Measurements from ENCODE around the gene DDX27. TPM values are rescaled to one million over a fixed set of nuclear protein-coding genes. Genes with fewer than 3 reads are reported as not detected.
"Not testable (repeated sequence)": the region's sequence is repeated elsewhere in the genome, so short reads cannot be mapped to it uniquely, and the experiment has no call there.

The DDX27 gene
- total RNA-seq, 4 donors from 2014 or later = 30.4 to 45.8 (median 38.2) TPM

DNA sequence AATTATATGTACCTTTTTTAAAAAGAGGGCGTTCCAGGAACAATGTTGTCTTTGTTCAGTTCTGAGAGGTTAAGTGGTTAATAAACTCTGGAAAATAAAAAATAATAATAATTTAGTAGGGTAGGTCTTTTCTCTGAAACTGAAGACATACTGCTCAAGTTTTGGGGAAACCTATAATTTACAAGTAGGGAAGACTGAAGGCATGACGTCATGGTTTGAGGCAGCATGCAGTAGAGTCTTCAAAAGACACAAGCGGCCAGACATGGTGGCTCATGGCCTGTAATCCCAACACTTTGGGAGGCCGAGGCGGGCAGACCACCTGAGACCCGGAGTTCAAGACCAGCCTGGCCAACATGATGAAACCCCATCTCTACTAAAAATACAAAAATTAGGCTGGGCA lies 45.0 kb upstream of the DDX27 start:
- Histone ChIP-seq H3K27ac (no peak overlapping the region), H3K27me3 (no peaks in the 10 kb centered on the region), H3K4me1 (peaks cover 37 to 44% of the 10 kb centered on the region in 2 donors), H3K4me3 (replicated peaks in 1 of 3) (no peak overlapping the region), H3K9me3 (no peaks in the 10 kb centered on the region), H3K36me3 (peaks cover 0 to 5% of the 10 kb centered on the region in 2 donors)
- WGBS, 2 donors = 94 to 96% methylated on average over 6 of the region's 6 CpGs
- no peak for DNase-seq
- intact Hi-C loops (cut with DNase I) = no loop called here
- TF ChIP-seq, protein P1, sequence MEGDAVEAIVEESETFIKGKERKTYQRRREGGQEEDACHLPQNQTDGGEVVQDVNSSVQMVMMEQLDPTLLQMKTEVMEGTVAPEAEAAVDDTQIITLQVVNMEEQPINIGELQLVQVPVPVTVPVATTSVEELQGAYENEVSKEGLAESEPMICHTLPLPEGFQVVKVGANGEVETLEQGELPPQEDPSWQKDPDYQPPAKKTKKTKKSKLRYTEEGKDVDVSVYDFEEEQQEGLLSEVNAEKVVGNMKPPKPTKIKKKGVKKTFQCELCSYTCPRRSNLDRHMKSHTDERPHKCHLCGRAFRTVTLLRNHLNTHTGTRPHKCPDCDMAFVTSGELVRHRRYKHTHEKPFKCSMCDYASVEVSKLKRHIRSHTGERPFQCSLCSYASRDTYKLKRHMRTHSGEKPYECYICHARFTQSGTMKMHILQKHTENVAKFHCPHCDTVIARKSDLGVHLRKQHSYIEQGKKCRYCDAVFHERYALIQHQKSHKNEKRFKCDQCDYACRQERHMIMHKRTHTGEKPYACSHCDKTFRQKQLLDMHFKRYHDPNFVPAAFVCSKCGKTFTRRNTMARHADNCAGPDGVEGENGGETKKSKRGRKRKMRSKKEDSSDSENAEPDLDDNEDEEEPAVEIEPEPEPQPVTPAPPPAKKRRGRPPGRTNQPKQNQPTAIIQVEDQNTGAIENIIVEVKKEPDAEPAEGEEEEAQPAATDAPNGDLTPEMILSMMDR (IDR thresholded peaks at IDR 0.05) = no peak
- no peak for TF ChIP-seq POLR2A (IDR thresholded peaks at IDR 0.05)

DNA sequence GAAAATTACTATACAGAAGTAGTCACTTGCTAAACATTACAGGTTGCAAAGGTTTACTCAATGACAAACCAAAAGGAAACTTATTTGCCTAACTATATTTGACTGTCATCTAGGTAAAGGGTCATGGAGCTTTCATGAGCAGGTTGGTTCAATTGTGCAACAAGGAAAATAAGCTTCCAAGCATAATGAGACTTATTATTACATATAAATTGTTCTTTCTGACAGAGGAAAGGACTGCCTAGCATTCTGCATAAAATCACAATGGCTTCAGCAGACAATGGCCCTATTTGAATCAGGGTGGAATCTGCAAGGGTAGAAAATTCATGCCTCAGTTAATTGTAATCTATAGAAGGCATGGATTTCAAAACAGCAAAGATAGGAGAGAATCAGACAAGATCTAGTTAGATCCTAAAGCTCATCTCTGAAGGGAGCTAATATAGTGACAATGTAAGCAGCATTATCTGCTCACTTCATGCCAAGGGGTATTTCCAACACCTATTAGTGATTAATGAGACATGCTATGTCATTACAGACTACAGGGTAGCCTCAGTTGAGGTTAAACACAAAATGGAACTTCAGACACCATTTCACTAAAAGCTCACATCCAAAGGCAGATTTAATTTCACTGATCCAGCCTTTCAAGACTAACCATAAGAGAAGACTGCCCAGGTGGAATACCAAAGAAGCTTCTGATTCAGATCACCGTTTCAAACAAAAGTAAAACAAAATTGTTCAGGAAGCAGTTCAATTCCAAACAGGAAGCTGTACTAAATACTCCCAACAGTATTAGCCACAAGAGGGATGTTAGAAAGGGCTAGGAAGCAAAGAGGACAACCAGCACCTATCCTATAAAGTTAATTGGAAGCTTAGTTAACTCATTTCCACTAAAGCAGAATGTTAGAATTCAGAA lies 39.6 kb upstream of the DDX27 start:
- TF ChIP-seq POLR2A (IDR thresholded peaks at IDR 0.05) = no peak
- TF ChIP-seq, protein P1 (IDR thresholded peaks at IDR 0.05) = no peak
- Histone ChIP-seq H3K4me3 (replicated peaks in 1 of 3) (no peak overlapping the region), H3K27me3 (no peaks in the 10 kb centered on the region), H3K9me3 (no peaks in the 10 kb centered on the region), H3K36me3 (peaks cover 0 to 5% of the 10 kb centered on the region in 2 donors), H3K27ac (peak overlapping the region; percentile 2 to 61 (median 10)), H3K4me1 (peaks cover 42 to 53% of the 10 kb centered on the region in 2 donors)
- intact Hi-C loops (cut with DNase I) = no loop called here
- DNase-seq = no peak
- WGBS, 2 donors = 29 to 31% methylated on average over 1 of the region's 1 CpG

DNA sequence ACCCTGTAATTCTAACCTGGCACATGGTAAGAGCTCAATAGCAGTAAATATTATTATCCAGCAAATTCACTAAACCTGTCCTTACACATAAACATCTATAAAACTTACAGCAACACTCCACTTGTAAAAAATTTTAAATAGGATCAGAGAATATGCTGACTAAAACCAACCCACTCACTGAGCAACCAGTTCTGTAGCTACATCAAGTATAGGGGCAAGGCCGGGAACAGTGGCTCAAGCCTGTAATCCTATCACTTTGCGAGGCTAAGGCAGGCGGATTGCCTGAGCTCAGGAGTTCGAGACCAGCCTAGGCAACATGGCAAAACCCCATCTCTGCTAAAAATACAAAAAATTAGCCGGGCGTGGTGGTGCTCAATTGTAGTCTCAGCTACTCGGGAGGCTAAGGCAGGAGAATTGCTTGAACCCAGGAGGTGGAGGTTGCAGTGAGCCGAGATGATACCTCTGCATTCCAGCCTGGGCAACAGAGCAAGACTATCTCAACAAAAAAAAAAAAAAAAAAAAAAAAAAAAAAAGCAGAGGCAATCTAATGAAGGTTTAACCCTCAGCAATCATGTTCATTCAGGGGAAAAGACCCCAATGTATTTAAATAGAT lies 37.8 kb upstream of the DDX27 start:
- DNase-seq = no peak
- peak overlapping the region in 1 of 3 donors; percentile 6 for H3K27ac ChIP-seq
- intact Hi-C loops (cut with DNase I) = no loop called here
- H3K36me3 ChIP-seq = peaks cover 0 to 5% of the 10 kb centered on the region in 2 donors
- H3K27me3 ChIP-seq = no peaks in the 10 kb centered on the region
- WGBS, 2 donors = 87 to 90% methylated on average over 8 of the region's 8 CpGs
- peaks cover 58 to 69% of the 10 kb centered on the region in 2 donors for H3K4me1 ChIP-seq
- H3K4me3 ChIP-seq (replicated peaks in 1 of 3) = no peak overlapping the region
- TF ChIP-seq, protein P1 (IDR thresholded peaks at IDR 0.05) = no peak
- no peak for TF ChIP-seq POLR2A (IDR thresholded peaks at IDR 0.05)
- H3K9me3 ChIP-seq = no peaks in the 10 kb centered on the region

DNA sequence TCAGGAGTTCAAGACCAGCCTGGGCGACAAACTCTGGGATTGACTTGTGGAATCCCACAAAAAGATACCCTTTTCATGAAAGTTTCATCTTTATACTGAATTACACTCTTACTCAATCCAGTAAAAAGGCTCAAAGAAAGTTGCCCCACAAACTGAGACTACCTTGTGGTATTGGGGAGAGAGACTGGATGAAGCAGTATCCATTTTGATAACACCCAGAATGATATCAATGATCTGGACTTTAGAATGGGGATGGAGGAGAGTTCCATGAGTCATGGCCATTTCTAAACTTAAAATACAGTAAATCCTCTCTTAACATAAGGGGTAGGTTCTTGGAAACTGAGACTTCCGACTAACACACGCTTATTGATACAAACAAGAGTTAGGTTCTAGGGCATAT lies 35.8 kb upstream of the DDX27 start:
- H3K9me3 ChIP-seq = no peaks in the 10 kb centered on the region
- no peak for DNase-seq
- intact Hi-C loops (cut with DNase I) = no loop called here
- H3K36me3 ChIP-seq = peaks cover 0 to 3% of the 10 kb centered on the region in 2 donors
- peaks cover 59 to 69% of the 10 kb centered on the region in 2 donors for H3K4me1 ChIP-seq
- H3K27me3 ChIP-seq = no peaks in the 10 kb centered on the region
- TF ChIP-seq, protein P1 (IDR thresholded peaks at IDR 0.05) = no peak
- no peak for TF ChIP-seq POLR2A (IDR thresholded peaks at IDR 0.05)
- H3K27ac ChIP-seq = no peak overlapping the region
- H3K4me3 ChIP-seq (replicated peaks in 1 of 3) = no peak overlapping the region
- WGBS, 2 donors = 96 to 98% methylated on average over 3 of the region's 3 CpGs

DNA sequence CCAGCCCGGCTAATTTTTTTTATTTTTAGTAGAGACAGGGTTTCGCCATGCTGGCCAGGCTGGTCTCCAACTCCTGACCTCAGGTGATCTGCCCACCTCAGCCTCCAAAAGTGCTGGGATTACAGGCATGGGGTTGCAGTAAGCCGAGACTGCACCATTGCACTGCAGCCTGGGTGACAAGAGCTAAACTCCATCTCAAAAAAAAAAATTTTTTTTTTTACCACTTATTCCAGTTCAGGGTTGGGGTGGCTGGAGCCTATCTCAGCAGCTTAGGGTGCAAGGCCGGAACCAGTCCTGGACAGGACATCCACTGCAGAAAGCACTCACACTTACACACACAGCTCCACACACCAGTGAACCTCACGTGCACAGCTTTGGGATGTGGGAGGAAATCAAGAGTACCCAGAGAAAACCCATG lies 35.1 kb upstream of the DDX27 start:
- peak; percentile 61 to 70 for DNase-seq
- intact Hi-C loops (cut with DNase I); H3K36me3 ChIP-seq; H3K27me3 ChIP-seq; H3K4me3 ChIP-seq (replicated peaks in 1 of 3); H3K9me3 ChIP-seq: not testable (repeated sequence)
- Histone ChIP-seq H3K27ac (peak overlapping the region in 2 of 3 donors; percentile 12 to 31), H3K4me1 (peaks cover 59 to 67% of the 10 kb centered on the region in 2 donors)
- 66 to 69% methylated on average over 5 of the region's 5 CpGs for WGBS, 2 donors
